A673 (cell line): ENCODE measurements around the gene LCT. TPM values are rescaled to one million over a fixed set of nuclear protein-coding genes. Genes with fewer than 3 reads are reported as not detected.
A peak's percentile ranks its signal among the peaks of the same experiment; 100 is the strongest.

ENCODE experiments used
- BruUV-seq: library from RNA; stranded (reverse); fragments of 400-500 nt; replicated peaks from 2 replicates; lab custom pipeline; 2021; lab: Mats Ljungman, UMichigan
- CTCF ChIA-PET: fragments of 300-600 bp; sonication (Branson Sonifier 250); formaldehyde crosslinking; loops from one replicate; lab custom pipeline; 2022; ENCODE audit warnings: antibody characterized with exemption; lab: Charles Lee
- POLR2A ChIA-PET: fragments of 300-600 bp; sonication (Branson Sonifier 250); formaldehyde crosslinking; loops from one replicate; lab custom pipeline; 2022; ENCODE audit warnings: antibody characterized with exemption; ENCODE audit not compliant: low non-redundant PET; lab: Charles Lee
- DNase-seq: peaks from one replicate; pipeline ENCODE4 v3.0.0-alpha.2; 2015; ENCODE audit warnings: low spot score
- H3K27ac ChIP-seq: fragments of 200-600 bp; sonication (generic); 2 replicates; pipeline ENCODE4 v1.5.1; 2016; ENCODE audit warnings: mixed run types, low read depth, mild to moderate bottlenecking, mixed read lengths, antibody characterized with exemption, low read length; ENCODE audit not compliant: poor library complexity, severe bottlenecking
- H3K27me3 ChIP-seq: fragments of 200-600 bp; sonication (generic); replicated peaks from 2 replicates; pipeline ENCODE4 v1.6.1; 2017; ENCODE audit warnings: mixed run types, low read depth, mild to moderate bottlenecking, mixed read lengths, antibody characterized with exemption, low read length; ENCODE audit not compliant: insufficient read depth, poor library complexity
- H3K36me3 ChIP-seq: fragments of 200-600 bp; sonication (generic); 2 replicates; pipeline ENCODE4 v1.6.1; 2016; ENCODE audit warnings: mixed run types, mild to moderate bottlenecking, mixed read lengths, antibody characterized with exemption, low read length; ENCODE audit not compliant: insufficient read depth, poor library complexity, severe bottlenecking
- H3K4me1 ChIP-seq: fragments of 200-600 bp; sonication (generic); 2 replicates; pipeline ENCODE4 v1.6.1; 2017; ENCODE audit warnings: mixed run types, mild to moderate bottlenecking, mixed read lengths, antibody characterized with exemption, low read length; ENCODE audit not compliant: insufficient read depth, poor library complexity, severe bottlenecking
- H3K4me3 ChIP-seq: fragments of 200-600 bp; sonication (generic); 2 replicates; pipeline ENCODE4 v1.5.1; 2016; ENCODE audit warnings: low read depth, mixed run types, mild to moderate bottlenecking, mixed read lengths, low read length; ENCODE audit not compliant: poor library complexity, severe bottlenecking
- H3K9me3 ChIP-seq: fragments of 200-600 bp; sonication (generic); 2 replicates; pipeline ENCODE4 v1.6.1; 2016; ENCODE audit warnings: mixed run types, low read depth, mild to moderate bottlenecking, mixed read lengths, antibody characterized with exemption, low read length; ENCODE audit not compliant: poor library complexity, severe bottlenecking
- EZH2 ChIP-seq: fragments of 200-600 bp; sonication (generic); IDR thresholded peaks from 2 replicates; pipeline ENCODE4 v1.6.1; 2017; ENCODE audit warnings: borderline replicate concordance, low read depth, mild to moderate bottlenecking, mixed read lengths, antibody characterized with exemption, low read length; ENCODE audit not compliant: poor library complexity, severe bottlenecking
- intact Hi-C: fragments of 100-400 bp; cut with micrococcal nuclease; formaldehyde crosslinking; loops from one replicate; pipeline ENCODE4 v1.10.0; 2022; ENCODE audit not compliant: unreplicated experiment
- total RNA-seq: library from RNA; stranded (reverse); gene quantifications from 2 replicates; pipeline ENCODE4 v1.2.3, GENCODE V29; 2021
- TF ChIP-seq, protein P1 (sequence below): fragments of 300-800, 200-600 bp; sonication (generic); conservative IDR thresholded peaks from 2 replicates; pipeline ENCODE4 v1.5.1; 2017; ENCODE audit warnings: low read depth, mild to moderate bottlenecking, antibody characterized with exemption, low read length, moderate library complexity, mixed read lengths

The LCT gene
- total RNA-seq, 1 experiment from 2014 or later = 0.39 TPM

DNA sequence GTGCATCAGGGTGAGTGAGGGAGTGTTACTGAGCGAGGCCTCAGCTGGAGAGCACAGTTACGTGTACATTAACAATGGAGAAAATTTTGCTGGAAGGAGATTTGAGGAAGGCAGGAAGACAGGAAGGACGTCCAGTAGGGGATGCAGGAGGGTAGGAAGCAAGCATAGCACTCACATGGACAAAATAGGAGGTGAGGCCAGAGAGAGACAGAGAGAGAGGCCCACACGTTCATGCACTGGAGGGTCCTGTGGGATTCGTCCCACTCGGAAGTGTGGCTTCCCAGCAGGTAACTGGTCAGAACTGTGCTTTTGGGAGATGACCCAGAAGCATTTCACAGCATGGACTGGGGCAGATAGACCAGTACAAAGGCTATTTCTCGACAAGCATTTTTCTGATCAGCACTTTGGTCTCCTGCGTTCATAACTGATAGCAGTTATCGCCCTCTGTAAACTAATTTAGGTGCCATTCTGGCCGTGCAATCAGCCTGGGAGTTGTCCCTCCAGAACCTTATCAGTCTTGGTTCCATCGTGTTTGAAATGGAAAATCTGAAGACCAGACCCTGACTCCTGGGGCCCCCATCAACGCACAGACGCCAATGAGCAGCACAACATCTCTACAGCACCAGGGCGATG is 5.7 kb downstream of the LCT start:
- Histone ChIP-seq H3K27me3 (no peaks in the 10 kb centered on the region), H3K4me3 (no peak overlapping the region), H3K27ac (no peak overlapping the region), H3K9me3 (no peaks in the 10 kb centered on the region), H3K36me3 (no peaks in the 10 kb centered on the region), H3K4me1 (peaks cover 4% of the 10 kb centered on the region)
- ChIA-PET POLR2A (no interaction called here), CTCF (no interaction called here)
- no peak for DNase-seq
- intact Hi-C loops = no loop called here
- BruUV-seq = no TSS peak
- TF ChIP-seq, protein P1, sequence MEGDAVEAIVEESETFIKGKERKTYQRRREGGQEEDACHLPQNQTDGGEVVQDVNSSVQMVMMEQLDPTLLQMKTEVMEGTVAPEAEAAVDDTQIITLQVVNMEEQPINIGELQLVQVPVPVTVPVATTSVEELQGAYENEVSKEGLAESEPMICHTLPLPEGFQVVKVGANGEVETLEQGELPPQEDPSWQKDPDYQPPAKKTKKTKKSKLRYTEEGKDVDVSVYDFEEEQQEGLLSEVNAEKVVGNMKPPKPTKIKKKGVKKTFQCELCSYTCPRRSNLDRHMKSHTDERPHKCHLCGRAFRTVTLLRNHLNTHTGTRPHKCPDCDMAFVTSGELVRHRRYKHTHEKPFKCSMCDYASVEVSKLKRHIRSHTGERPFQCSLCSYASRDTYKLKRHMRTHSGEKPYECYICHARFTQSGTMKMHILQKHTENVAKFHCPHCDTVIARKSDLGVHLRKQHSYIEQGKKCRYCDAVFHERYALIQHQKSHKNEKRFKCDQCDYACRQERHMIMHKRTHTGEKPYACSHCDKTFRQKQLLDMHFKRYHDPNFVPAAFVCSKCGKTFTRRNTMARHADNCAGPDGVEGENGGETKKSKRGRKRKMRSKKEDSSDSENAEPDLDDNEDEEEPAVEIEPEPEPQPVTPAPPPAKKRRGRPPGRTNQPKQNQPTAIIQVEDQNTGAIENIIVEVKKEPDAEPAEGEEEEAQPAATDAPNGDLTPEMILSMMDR = no peak
- no peak for TF ChIP-seq EZH2

DNA sequence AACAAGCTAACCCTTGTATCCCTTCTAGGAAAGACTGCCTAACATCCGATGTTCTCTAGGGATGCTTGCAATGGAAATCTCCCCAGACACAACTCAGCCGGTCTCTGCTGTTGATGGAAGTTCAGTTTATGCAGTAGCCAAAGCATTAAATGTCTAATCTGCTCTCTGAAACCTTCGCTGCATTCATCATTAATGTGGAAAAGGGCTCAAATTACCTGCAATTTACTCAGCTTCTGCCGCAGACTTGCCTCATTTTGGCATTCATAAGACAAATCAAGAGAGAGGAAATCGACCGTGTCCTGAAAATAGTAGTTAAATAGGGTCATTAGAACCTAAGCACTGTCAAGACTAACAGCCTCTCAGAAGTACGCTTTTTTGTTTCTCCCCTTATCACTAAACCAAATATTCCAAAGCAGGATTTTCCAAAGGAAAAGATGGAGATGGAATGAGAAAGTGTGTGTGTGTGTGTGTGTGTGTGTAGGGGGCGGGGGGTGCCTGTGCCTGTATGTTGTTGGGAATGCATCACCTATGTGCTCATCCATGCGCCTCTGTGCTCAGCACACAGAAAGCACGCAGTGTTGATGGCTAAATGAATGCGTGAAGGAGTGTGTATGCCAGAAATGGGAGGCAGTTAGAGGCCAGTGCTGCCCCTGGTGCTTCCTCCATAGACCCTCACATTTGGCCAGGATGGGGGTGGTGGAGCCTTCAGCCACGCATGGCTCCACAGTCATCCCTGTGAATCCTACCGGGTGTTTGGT is 7.4 kb downstream of the LCT start:
- ChIA-PET POLR2A (no interaction called here), CTCF (interaction anchor here (0.6 kb wide), 1 partner anchor 11 kb away, joined by 4 read pairs; no protein-coding TSS in a partner anchor)
- intact Hi-C loops = no loop called here
- Histone ChIP-seq H3K9me3 (no peaks in the 10 kb centered on the region), H3K27me3 (no peaks in the 10 kb centered on the region), H3K36me3 (no peaks in the 10 kb centered on the region), H3K27ac (no peak overlapping the region), H3K4me3 (no peak overlapping the region), H3K4me1 (peaks cover 4% of the 10 kb centered on the region)
- no TSS peak for BruUV-seq
- DNase-seq = peak; percentile 54
- no peak for TF ChIP-seq EZH2
- TF ChIP-seq, protein P1 = no peak

DNA sequence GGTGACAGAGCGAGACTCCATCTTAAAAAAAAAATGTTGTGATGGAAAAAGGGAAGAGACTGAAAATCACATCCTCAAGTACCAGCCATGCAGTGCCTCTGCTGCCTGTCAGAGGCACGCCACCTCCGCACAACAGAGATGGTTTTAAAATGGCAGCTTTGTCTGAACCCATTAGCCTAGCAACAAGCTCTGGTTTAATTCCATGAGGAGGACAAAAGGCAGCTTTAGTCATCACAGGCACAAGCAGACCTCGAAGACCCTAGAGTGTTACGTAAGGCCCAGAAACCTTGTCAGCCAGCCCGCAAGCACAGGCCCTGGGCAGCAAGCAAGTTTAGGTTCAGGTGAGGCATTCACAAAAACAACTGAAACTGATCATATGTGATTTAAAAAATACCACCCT is 10.4 kb downstream of the LCT start:
- intact Hi-C loops = no loop called here
- no TSS peak for BruUV-seq

More for the DNA sequence above, 10.4 kb downstream of the LCT start:
- no peak for DNase-seq
- CTCF ChIA-PET = no interaction called here
- Histone ChIP-seq H3K27ac (no peak overlapping the region), H3K9me3 (no peaks in the 10 kb centered on the region), H3K27me3 (no peaks in the 10 kb centered on the region), H3K36me3 (no peaks in the 10 kb centered on the region), H3K4me1 (peaks cover 4% of the 10 kb centered on the region), H3K4me3 (no peak overlapping the region)
- TF ChIP-seq, protein P1 = no peak
- TF ChIP-seq EZH2 = no peak
- POLR2A ChIA-PET = no interaction called here
